ENCODE measurements around the gene C10orf53.
A peak's percentile ranks its signal among the peaks of the same experiment; 100 is the strongest.

The C10orf53 gene

GRCh38 chr10:49679480-49679893, at the start of gene C10orf53:
C10orf53 (plus strand) TSS chr10:49679651; CDS start chr10:49679698, 47 bp downstream.
- DNase-seq = peak; percentile 21 to 38

- DNase-seq = no peak
These were observed 47.5 kb upstream of the C10orf53 start for GRCh38 chr10:49631975-49632374.

GRCh38 chr10:49632406-49633317, 46.8 kb upstream of the C10orf53 start:
- DNase-seq = no peak

- DNase-seq = no peak
These were observed 46.0 kb upstream of the C10orf53 start for GRCh38 chr10:49633327-49634068.

- no peak for DNase-seq
These were observed 45.3 kb upstream of the C10orf53 start for GRCh38 chr10:49634069-49634660.

GRCh38 chr10:49642311-49642710, 37.1 kb upstream of the C10orf53 start:
- no peak for DNase-seq

GRCh38 chr10:49643241-49644034, 36.0 kb upstream of the C10orf53 start:
- no peak for DNase-seq

- DNase-seq = no peak
These were observed 35.3 kb upstream of the C10orf53 start for GRCh38 chr10:49644035-49644646.

- no peak for DNase-seq
These were observed 34.0 kb upstream of the C10orf53 start for GRCh38 chr10:49645417-49645816.

GRCh38 chr10:49645871-49646870, 33.3 kb upstream of the C10orf53 start:
- DNase-seq = peak; percentile 9 to 27

- no peak for DNase-seq
These were observed 31.9 kb upstream of the C10orf53 start for GRCh38 chr10:49647554-49647953.

- DNase-seq = no peak
These were observed 31.3 kb upstream of the C10orf53 start for GRCh38 chr10:49647985-49648795.

GRCh38 chr10:49649294-49649693, 30.2 kb upstream of the C10orf53 start:
- no peak for DNase-seq

- DNase-seq = no peak
These were observed 29.3 kb upstream of the C10orf53 start for GRCh38 chr10:49649936-49650723.

- no peak for DNase-seq
These were observed 28.8 kb upstream of the C10orf53 start for GRCh38 chr10:49650724-49651034.

GRCh38 chr10:49651039-49651835, 28.2 kb upstream of the C10orf53 start:
- no peak for DNase-seq

- no peak for DNase-seq
These were observed 27.5 kb upstream of the C10orf53 start for GRCh38 chr10:49651917-49652316.
